ENCODE measurements around the gene PSD2. TPM values are rescaled to one million over a fixed set of nuclear protein-coding genes. Genes with fewer than 3 reads are reported as not detected.
A peak's percentile ranks its signal among the peaks of the same experiment; 100 is the strongest.

Gene PSD2
- 0.31 TPM for polyA plus RNA-seq (ENCODE audit: insufficient read length)

DNA sequence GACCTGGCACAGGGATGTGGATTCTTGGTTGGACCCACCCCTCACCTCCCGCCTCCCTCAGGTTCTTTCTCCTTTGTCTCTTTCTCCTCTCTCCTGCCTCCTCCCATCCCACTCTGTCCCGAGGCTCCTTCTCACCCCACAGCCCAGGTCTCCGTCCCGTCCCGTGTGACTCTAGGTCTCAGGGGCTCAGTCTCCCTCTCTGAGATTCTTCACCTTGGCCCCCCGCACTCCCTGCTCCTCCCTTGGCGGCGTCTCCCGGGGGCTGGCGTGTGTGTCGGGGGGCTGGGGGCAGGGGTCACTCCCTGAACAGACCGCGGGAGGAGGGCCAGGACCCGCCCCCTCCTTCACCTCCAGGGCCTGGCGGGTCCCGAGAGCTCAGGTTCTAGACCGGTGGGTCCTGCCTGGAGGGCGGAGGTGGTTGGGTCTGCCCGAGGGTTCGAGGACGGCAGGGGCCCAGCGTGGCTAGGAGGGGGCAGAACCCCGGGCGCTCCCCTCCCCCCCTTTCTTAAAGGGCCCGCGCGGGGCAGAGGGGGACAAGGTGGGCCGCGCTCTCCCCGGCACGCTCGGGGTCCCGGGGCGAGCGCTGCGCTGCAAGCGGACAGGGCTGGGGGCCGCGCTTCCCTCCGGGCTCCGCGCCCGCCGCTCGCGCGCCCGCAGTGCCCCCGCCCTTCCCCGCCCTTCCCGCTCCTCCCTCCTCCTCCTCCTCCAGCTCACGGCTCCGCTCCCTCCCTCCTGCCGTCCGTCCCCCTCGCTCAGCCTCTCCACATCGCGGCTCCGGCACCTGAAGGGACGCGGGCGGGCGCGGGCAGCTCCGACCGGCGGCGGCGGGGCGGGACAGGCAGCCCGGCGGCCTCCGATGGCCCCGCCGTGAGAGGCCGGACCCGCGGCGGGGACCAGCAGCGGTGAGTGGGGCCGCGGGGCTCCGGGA, at the start of gene PSD2:
Gene PSD2 (plus strand): TSS at position 735 of the 928 bp plus-strand sequence. CDS start 13,633 bp downstream, outside the sequence.
- no peak for DNase-seq

- no peak for DNase-seq
Observed at GRCh38 chr5:139746691-139747582, 48.7 kb upstream of the PSD2 start.

- DNase-seq = peak; percentile 69
Observed at GRCh38 chr5:139747583-139748504, 47.8 kb upstream of the PSD2 start.

- DNase-seq = no peak
Observed at GRCh38 chr5:139748505-139748826, 47.1 kb upstream of the PSD2 start.

DNA sequence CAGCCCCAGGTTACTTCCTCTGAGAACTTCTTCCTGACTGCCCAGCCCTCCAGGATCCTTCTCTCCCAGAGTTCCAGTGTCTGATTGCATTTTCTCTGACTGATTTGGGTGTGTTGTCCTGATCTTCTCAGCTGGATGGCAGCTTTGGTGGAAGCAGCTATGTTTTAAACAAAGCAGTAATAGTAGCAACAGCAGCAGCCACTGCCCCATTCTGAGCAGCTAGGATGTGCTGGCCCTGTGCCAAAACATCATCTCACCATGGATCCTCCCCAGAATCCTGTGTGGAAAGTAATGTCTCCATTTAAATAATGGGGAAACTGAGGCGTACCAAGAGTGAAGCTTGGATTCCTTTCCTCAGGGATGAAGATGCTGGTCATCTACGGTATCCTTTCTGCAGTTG, 46.4 kb upstream of the PSD2 start:
- DNase-seq = no peak

DNA sequence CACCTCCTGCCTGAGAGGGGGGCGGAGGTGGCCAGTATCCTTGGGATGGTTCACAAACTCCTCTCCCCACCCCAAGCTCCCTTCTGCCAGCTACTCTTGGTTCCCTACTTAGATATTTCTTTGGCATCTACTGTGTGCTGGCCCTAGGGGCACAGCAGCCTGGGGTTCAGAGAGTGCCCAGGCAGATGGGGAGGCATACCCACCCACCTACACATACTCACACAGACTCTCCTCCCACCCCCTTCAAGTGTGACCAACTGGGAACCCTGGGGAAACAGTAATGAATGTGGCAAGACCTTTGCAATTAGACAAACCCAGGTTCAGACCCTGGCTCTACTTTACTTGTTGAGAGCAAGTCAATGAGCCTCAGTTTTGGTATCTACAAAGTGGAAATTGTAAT, 44.4 kb upstream of the PSD2 start:
- DNase-seq = no peak

DNA sequence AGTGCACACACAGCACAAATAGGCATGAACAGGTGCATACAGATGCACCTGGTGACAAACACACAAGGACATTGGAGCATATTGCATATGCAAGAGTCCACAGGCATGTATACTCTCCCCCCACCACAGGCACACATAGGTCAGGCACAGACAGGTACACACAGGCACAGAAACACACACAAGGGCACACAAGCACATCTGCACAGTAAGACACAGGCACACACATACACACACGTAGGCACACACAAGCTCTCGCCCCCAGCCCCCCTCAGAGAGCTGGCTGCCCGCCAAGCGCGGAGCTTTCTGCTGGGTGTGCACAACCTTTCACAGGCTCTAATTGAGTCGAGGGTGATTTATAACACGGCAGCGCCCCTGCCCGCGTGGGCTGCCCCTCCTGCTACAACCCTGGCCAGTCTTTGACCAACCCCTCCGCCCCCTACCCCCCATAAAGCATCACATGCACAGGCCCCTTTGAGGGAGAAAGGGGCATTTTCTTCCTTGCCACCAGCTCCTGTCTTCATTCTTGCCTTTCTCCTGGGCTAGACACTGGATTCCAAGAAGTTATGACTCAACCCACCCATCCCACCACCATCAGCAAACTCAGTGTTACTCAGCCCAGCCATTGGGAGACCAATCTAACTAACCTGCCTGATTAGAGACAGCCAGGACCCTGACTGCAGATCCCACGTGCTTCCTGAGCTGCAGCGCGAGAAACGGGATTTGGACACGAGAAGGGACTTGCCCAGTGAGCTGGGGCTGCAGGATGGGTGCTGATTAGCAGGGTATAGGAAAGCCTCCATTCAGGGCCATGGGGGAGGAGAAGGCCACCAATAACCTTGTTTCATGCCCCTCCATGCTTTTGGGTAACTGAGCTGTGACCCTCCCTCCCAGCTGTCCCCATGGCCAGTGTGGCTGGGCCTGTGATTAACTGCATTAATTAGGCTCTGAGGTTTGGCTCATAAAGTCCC, 42.8 kb upstream of the PSD2 start:
- no peak for DNase-seq

DNA sequence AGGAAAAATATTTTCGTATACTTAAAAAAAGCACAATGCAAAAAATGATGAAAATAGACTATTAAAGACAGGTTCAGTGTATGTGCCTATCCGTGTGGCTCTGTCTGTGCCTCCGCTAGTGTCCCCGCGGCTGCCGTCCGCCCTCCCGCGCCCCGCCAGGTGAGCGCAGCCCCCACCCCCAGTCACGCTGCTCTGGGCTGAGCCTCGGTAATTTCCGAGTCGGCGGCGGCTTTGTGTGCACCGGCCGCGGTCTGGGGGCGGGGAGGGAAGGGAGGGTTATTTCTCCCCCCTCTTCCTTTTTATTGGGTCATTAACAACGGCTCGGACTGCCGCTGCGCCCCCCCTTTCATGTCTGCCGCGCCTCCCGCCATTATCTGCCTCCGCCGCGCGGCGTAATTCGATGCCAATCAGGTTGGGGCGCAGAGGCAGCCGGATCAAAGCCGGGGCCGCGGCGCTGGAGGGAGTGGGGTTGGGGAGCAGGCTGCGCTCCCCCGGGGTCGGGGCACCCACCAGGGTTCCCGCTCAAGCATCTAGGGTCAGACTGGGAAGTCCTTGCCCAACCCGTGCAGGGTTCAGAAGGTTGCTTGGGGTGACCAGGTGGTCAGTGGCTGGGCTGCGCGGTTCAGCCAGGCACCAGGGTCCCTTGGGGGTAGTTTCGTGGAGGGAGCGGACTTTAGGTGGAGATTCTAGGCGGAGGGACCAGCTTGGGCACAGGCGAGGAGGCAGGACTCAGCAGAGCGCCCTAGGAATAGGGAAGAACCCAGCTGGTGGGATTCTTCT, 39.5 kb upstream of the PSD2 start:
- no peak for DNase-seq

DNA sequence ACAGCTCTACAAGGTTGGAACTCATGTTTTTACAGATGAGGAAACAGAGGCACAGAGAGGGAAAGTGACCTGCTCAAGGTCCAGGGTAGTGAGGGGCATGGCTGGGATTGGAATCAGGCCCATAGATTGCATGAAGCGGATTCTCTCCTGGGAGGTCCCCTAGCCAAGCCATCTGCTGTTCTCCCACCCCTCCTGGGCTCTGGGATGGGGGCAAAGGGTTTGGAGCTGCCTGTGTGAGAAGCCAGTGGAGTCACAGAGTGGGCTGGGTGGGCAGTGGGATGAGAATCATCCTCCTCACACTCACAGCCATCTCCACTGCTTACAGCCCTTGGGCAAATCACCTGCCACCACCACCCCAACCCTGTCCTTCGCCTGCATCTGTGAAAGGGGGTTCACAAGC, 38.6 kb upstream of the PSD2 start:
- no peak for DNase-seq

DNA sequence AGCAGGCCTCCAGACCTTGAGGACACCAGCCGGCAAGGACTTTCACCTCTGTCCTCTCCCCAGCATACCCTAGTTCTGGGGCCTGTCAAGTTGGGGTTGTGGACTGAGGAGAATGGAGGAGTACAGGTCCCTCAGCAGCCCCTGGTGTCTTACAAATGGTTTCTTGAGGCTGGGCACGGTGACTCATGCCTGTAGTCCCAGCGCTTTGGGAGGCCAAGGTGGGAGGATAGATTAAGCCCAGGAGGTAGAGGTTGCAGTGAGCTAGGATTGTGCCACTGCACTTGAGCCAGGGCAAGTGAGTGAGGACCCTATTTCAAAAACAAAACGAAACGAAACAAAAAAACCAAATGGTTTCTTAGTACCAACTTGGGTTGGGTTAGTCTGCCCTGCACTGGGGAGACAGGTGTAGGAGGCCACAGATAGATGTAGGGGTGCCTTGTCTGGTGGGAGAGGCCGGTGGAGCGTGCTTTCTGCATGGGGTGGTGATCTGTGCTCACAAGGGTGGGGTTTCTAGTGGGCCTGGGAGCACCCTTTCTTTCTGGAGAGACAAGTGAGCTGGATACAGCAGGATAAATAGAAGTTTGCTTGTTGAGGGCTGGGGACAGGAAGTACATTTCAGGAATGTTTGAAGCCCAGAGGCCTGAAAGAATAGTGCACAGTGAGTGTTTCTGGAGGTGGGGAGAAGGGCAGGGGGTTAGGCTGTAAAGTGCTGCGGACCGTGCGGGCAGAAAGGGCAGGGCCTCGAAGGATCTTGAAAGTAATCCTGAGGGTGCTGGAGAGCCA, 37.7 kb upstream of the PSD2 start:
- no peak for DNase-seq

- DNase-seq = no peak
Observed at GRCh38 chr5:139758510-139759075, 37.0 kb upstream of the PSD2 start.

DNA sequence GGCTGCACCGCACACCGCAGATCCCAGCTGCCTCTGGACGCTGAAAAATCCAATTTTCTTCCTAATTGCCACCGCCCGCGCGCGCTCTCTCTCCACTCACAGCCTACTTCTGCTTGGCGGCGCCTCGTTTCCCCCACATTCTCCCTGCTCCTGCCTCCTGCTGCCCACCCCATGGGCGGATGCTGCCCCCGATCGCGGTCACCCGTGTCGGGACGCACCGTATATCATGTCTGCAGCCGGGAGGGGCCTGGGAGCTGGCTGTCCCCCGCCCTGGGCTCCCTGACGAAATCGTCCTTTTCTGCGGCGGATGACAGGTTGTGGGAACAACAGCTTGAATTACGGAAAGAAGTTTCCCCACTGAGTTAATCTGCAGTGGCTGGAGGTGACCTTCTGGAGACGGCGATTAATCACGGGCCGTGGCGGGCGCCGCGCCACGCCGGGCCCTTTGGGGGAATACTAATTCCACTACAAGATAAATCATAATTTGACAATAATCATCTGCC, 36.3 kb upstream of the PSD2 start:
- no peak for DNase-seq

DNA sequence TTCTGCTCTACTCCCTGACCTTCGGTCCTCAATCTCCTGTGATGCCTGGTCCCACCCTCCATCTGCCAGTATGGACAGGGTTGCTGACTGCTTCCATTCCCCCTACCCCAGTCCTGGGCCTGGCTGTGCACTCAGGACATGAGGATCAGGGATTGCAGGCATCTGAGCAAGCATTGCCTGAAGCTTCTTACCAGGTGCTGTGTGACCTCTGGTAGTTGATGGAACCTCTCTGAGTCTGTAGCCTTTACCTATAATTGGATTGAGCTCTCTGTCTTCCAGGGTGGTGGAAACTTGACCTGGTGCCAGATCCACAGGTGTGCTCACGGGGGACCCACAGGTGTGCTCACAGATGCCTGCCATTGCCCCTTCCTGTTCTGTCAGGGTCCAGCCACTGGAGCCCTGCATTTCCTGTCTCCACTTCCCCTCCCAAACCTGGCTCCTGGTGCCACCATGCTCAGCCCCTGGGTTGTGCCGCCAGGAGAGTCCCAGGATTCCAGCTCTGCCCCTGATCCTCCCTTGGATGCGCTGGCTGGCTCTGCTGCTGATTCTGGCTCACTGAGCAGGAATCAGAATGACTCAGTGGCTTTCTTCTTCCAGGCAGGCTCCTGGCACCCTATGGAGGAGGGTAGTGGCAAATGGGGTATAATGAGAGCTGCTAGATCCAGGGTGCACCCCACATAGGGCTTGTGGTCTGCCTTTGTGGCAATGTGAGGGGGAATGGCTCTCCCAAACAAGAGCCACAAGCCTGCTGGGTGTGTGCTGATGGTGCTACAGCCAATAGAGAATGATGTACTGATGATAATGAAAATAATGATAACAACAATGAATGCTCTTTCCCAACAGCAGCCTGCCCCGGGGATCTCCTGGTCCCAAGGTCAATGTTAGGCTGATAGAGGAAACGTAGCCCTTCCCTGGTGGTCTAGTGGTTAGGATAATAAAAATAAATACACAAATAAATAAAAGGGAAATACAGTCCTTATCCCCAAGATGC, 35.2 kb upstream of the PSD2 start:
- DNase-seq = no peak

- DNase-seq = no peak
Observed at GRCh38 chr5:139761057-139761450, 34.6 kb upstream of the PSD2 start.

DNA sequence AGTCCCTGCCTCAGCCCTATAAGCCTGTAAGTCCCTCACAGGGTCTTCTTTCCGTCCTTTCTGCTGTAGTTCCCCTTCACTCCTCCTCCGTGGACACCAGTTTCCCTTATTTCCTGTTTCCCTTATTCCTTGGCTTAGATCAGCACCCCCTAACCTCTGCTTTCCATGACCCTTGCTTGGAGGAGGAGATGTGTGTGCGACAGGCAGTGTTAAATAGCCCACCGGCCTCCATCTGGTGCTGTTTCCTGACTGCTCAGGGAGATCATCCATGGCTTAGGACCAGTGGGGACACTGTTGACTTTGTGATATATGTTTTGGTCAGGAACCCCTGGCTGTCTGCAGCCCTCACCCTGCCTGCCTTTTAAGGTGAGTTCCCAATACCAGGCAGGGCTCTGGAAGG, 34.1 kb upstream of the PSD2 start:
- no peak for DNase-seq

DNA sequence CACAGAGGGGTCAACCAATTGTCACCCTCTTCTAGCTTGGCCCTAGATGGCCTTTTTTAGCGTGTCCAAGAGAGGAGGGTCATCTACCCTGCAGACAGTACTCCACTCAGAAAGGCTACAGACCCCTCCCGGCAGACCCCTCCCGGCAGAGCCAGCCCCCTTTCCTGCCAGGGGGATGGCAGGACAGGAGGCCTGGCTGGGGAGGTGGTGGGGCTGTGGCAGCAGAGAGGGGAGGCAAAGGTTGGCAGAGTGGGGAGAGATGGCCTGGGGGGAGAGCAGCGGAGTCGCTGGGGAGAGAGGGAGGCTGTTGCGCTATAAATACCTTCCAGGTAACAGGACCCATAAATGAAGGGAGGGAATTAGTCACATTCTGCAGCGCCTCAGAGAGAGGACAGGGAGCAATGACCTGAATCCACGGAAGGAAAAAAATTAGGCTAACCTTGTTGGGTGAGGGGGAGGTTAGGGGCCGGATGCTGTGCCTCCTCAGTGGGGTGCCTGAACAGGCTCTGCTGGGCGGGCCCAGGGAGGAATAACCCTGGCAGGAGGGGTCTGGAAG, 32.9 kb upstream of the PSD2 start:
- no peak for DNase-seq

DNA sequence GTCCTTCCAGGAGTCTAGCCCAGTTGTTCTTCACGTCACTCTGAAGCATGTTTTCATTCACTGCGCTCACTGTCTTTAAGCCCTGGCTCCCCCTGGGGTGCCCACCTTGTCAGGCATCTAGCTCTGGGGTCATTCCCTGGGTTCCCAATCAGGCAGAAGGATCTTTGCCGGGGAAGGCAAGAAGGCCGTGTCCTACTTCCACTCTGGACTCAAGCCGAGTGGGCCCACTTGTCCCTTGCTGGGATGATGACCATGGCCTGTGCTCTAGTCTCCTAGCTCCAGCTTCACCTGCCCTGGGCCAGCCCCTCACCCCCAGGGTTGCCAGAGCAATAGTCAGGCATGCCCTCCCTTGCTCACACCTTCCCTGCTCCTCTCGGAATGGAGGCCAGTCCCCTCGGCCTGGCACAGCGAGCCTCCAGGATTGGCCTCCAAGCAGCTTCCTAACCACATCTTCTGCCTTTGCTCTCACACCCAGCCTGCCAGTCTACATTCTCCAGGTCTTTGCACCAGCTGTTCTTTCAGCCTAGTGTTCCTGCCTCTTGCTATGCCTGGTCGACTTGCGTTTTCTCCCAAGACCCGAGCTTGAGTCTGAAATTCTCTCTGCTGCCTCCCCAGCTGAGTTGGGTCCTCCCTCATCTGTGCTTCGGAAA, 32.2 kb upstream of the PSD2 start:
- DNase-seq = no peak

All from hindlimb muscle (tissue), 1 donor.